Measurements from ENCODE around the gene RAPGEF3.

DNA sequence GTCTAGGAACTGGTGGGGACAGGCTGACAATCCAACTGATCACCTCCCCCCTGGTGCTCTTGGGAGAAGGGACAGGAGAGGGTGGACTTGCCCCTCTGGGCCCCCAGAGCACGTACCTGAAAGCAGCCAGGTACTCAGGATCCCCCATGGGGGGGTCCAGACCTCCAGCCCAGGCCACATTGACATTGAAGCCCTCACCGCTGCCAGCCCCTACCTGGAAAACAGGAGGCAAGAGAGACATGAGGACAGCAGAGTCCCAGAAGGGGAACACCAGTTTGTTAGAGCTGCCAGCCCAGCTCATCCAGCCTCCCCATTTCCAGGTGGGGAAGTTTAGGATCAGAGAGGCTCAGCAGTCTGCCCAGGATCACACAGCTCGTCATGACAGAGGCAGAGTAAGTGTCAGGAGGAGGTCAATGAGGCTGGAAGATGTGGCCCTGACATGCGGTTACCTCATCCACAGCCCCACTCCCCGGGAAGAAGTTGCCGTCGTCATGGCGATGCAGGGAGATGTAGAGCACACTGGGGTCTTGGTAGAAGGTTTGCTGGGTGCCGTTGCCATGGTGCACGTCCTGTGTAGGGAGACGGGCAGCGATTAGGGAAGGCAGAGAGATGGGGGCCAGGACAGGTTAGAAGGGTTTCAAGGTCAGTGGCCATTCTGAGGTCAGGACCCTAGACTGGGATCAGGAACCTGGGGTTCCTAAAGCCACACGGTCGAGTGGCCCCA lies 29.1 kb upstream of the RAPGEF3 start:
- no peak for TF ChIP-seq EZH2 (IDR thresholded peaks at IDR 0.05; ENCODE audit: borderline replicate concordance, low read depth, low read length, severe bottlenecking)
- TF ChIP-seq, protein P1, sequence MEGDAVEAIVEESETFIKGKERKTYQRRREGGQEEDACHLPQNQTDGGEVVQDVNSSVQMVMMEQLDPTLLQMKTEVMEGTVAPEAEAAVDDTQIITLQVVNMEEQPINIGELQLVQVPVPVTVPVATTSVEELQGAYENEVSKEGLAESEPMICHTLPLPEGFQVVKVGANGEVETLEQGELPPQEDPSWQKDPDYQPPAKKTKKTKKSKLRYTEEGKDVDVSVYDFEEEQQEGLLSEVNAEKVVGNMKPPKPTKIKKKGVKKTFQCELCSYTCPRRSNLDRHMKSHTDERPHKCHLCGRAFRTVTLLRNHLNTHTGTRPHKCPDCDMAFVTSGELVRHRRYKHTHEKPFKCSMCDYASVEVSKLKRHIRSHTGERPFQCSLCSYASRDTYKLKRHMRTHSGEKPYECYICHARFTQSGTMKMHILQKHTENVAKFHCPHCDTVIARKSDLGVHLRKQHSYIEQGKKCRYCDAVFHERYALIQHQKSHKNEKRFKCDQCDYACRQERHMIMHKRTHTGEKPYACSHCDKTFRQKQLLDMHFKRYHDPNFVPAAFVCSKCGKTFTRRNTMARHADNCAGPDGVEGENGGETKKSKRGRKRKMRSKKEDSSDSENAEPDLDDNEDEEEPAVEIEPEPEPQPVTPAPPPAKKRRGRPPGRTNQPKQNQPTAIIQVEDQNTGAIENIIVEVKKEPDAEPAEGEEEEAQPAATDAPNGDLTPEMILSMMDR (IDR thresholded peaks at IDR 0.05; ENCODE audit: borderline replicate concordance, extremely low read depth, low read length, poor library complexity, severe bottlenecking): no peak
